Stimulated activated naive CD8-positive, alpha-beta T cell treated with anti-CD3 and anti-CD28 coated beads, Interleukin-15, Interleukin-2, amounts not matched to agents 100 ng/mL and 50 ng/mL, for 24 hours (primary cell): ENCODE data around the gene MFN1.
"Not testable (repeated sequence)": the region's sequence is repeated elsewhere in the genome, so short reads cannot be mapped to it uniquely, and the experiment has no call there.

ENCODE experiments used
- H3K27ac Mint-ChIP-seq: one replicate; pipeline ENCODE4 v1.8.0; 2021; ENCODE audit warnings: mild to moderate bottlenecking, mixed read lengths
- H3K27me3 Mint-ChIP-seq: one replicate; pipeline ENCODE4 v1.8.0; 2021; ENCODE audit warnings: mixed read lengths
- H3K36me3 Mint-ChIP-seq: one replicate; pipeline ENCODE4 v1.8.0; 2021; ENCODE audit warnings: low read depth, mixed read lengths
- H3K4me1 Mint-ChIP-seq: one replicate; pipeline ENCODE4 v1.8.0; 2021; ENCODE audit warnings: low read depth, mixed read lengths
- H3K4me3 Mint-ChIP-seq: one replicate; pipeline ENCODE4 v1.8.0; 2021; ENCODE audit warnings: mild to moderate bottlenecking, mixed read lengths
- H3K9me3 Mint-ChIP-seq: one replicate; pipeline ENCODE4 v1.8.0; 2021; ENCODE audit warnings: mixed read lengths

The MFN1 gene

DNA sequence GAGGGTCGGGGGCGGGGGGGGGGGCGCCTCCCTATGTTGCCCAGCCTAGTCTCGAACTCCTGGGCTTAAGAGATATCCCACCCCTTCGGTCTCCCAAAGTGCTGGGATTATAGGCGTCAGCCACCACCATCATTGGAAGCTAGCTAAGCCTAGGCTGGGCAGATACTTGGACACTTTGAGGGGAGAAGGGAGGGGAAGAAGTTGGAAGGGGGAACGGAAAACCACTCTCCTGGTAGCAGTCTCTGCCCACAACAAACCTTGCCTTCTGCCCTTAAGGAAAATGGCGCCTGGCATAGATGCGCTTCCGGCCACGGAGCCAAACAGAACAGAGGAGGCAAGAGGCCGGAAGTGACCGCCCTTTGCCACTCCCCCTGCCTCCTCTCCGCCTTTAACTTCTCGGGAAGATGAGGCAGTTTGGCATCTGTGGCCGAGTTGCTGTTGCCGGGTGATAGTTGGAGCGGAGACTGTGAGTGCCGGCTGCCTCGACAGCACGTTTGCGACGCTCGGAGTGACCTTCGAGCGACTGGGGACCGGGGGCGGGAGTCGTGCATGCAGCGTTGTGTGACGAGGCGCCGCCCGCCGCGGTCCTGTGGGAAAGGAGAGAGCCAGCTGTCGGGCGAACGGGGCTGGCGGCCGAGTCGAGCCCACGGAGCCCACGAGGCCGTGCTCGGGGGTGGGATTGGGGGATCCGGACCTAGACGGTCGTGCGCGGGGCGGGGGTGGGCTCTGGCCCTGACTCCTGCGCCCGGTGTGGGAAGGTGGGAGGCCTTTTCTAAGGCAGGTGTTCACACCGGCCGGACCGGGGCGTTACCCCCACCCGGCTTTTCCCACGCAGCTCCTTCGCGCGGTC is at the start of gene MFN1:
Gene MFN1, plus strand, starts transcription at position 365 of the 850 bp plus-strand sequence. CDS start 1,143 bp downstream, outside the sequence.
- Mint-ChIP-seq H3K4me1 (peaks cover 24% of the 10 kb centered on the region), H3K27me3 (no peaks in the 10 kb centered on the region), H3K27ac (peak within 1 kb of the TSS; percentile 95), H3K36me3 (peaks cover 28% of the 10 kb centered on the region), H3K4me3 (peak within 1 kb of the TSS; percentile 99), H3K9me3 (no peaks in the 10 kb centered on the region)

DNA sequence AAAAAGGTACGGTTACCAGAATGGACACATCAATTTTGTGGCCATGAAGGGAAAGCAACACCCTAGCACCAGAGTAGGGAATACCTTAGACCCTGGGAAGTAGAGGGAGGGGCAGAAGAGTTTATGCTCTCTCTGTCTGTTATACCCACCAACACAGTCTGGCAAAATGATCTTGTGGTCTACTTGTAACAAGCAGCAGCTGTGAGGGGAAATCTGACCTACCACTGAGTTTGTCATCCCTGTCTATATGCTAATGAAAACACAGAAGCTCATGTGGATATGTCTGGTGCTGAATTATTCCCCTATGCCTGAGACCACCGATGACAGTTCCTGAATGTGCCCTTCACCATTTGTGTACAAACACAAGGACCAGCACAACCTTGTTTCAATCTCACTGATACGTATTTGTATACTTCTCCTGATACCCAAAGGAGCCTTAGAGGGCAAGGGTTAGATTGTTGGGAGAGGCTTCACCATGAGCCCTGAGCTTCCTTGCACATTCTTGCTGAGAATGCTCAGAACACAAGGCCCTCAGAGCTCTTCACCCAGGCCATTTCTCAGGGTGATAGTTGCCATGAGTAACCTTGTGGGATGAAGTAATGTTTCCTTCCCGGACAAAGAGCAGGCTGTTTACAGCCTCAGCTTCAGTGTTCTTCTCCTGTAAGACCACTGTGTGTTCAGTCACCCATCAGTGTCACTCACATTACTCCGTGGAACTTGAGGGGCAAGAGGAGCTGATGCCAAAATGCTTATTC is 49.4 kb upstream of the MFN1 start:
- peaks cover 4% of the 10 kb centered on the region for H3K9me3 Mint-ChIP-seq
- H3K27me3 Mint-ChIP-seq: peaks cover 23% of the 10 kb centered on the region
- no peak overlapping the region for H3K27ac Mint-ChIP-seq
- H3K4me3 Mint-ChIP-seq: no peak overlapping the region
- H3K36me3 Mint-ChIP-seq: no peaks in the 10 kb centered on the region
- no peaks in the 10 kb centered on the region for H3K4me1 Mint-ChIP-seq

DNA sequence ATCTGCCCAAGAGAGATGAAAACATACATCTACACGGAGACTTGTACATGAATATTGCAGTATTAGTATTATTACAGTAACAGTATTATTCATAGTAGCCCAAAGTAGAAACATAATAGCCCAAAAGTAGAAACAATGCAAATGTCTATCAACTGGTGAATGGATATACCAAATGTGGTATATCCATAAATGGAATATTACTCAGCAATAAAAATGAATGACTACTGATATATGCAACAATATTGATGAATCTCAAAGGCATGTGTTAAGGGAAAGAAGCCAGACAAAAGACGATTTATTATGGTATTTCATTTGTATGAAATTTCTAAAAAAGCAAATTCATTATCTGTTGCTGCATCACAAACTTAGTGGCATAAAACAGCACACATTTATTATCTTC is 48.2 kb upstream of the MFN1 start:
- no peaks in the 10 kb centered on the region for H3K4me1 Mint-ChIP-seq
- H3K4me3 Mint-ChIP-seq: no peak overlapping the region
- H3K27ac Mint-ChIP-seq: no peak overlapping the region
- H3K27me3 Mint-ChIP-seq: peaks cover 26% of the 10 kb centered on the region
- H3K36me3 Mint-ChIP-seq: no peaks in the 10 kb centered on the region
- peaks cover 4% of the 10 kb centered on the region for H3K9me3 Mint-ChIP-seq

DNA sequence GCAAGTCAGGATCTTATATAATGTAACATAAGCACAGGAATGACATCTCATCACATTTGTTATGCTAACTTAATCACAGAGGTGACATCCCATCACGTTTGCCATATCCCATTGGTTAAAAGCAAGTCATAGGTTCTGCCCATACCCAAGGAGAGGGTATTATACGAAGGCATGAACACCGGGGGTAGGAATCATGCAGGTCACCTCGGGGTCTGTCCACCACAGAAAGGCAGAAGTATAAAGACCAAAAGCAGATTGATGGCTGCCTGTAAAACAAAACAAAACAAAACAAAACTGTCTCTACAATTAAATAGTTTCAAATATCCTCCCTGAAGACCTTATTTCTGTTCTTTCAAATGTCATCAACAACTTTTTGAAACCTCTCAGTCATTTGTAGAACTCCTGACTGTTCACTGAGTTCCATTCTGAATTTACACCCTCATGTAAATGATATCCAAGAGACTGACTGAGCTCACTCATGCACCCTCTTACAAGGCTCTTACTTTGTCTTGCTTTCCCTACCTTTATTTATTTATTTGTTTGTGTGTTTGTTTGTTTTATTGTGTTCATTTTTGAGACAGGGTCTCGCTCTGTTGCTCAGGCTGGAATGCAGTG is 47.4 kb upstream of the MFN1 start:
- no peak overlapping the region for H3K27ac Mint-ChIP-seq
- peaks cover 4% of the 10 kb centered on the region for H3K9me3 Mint-ChIP-seq
- H3K4me3 Mint-ChIP-seq: no peak overlapping the region
- H3K4me1 Mint-ChIP-seq: no peaks in the 10 kb centered on the region
- H3K36me3 Mint-ChIP-seq: no peaks in the 10 kb centered on the region
- peaks cover 26% of the 10 kb centered on the region for H3K27me3 Mint-ChIP-seq

DNA sequence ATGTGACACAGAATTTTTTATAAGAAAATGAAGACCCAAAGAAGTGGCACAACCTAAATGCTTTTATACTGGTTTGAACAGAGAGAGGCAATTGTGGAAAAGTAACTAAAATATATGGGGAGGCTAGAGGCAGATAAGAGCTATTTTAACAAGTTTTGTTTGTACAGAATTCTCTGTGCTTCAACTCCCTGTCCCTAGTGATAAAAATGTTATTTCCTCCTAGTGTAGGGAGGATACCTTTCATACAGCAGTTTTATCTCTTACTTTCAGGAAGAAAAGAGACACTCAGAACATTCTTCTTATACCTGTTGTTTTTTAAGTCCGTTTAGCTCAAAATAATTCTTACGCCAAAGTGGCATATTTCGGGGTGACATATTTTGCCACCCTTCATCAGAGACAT is 45.9 kb upstream of the MFN1 start:
- H3K9me3 Mint-ChIP-seq: peaks cover 4% of the 10 kb centered on the region
- H3K27ac Mint-ChIP-seq: no peak overlapping the region
- H3K4me1 Mint-ChIP-seq: no peaks in the 10 kb centered on the region
- peaks cover 21% of the 10 kb centered on the region for H3K27me3 Mint-ChIP-seq
- no peak overlapping the region for H3K4me3 Mint-ChIP-seq
- H3K36me3 Mint-ChIP-seq: no peaks in the 10 kb centered on the region

DNA sequence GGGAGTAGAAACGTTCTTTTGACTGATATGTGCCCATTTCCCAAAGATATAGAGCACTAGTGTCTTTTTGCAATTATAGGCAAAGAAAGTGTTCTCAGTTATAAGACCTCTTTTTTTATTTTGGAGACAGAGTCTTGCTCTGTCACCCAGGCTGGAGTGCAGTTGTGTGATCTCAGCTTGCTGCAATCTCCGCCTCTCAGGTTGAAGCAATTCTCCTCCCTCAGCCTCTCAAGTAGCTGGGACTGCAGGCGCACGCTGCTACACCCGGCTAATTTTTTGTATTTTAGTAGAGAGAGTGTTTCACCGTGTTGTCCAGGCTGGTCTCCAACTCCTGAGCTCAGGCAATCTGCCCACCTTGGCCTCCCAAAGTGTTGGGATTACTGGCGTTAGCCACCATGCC is 45.4 kb upstream of the MFN1 start:
- no peaks in the 10 kb centered on the region for H3K4me1 Mint-ChIP-seq
- peaks cover 17% of the 10 kb centered on the region for H3K27me3 Mint-ChIP-seq
- no peaks in the 10 kb centered on the region for H3K36me3 Mint-ChIP-seq
- peaks cover 4% of the 10 kb centered on the region for H3K9me3 Mint-ChIP-seq
- H3K4me3 Mint-ChIP-seq: no peak overlapping the region
- no peak overlapping the region for H3K27ac Mint-ChIP-seq

DNA sequence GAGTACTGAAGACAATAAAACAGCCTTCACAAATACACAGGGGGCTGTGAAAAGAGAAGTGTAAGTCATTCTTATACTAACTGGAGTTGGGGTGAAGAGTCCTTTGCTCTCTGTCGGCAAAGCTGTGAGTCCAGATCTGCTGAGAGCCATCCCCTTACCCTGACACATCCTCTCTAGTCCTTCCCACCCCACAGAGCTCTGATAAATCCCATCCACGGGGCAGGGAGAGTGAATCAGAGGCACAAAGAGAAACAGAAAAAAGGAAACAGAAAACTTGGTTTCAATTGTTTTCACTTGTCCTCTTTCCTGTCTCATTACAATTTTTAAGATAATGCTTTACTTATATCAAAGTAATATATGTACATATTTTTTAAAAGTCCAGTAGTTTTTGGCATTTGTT is 42.9 kb upstream of the MFN1 start:
- H3K4me3 Mint-ChIP-seq: no peak overlapping the region
- no peaks in the 10 kb centered on the region for H3K4me1 Mint-ChIP-seq
- H3K27ac Mint-ChIP-seq: no peak overlapping the region
- H3K9me3 Mint-ChIP-seq: no peaks in the 10 kb centered on the region
- H3K27me3 Mint-ChIP-seq: peaks cover 11% of the 10 kb centered on the region
- no peaks in the 10 kb centered on the region for H3K36me3 Mint-ChIP-seq

DNA sequence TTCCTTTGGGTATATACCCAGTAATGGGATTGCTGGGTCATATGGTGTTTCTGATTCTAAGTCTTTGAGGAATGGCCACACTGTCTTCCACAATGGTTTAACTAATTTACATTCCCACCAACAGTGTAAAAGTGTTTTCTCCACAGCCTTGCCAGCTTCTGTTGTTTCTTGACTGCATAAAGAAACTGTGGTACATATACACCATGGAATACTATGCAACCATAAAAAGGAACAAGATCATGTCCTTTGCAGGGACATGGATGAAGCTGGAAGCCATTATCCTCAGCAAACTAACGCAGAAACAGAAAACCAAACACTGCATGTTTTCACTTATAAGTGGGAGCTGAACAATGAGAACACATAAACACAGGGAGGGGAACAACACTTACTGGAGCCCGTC is 40.1 kb upstream of the MFN1 start:
- H3K4me1 Mint-ChIP-seq, H3K36me3 Mint-ChIP-seq, H3K9me3 Mint-ChIP-seq, H3K27ac Mint-ChIP-seq, H3K4me3 Mint-ChIP-seq: not testable (repeated sequence)
- peaks cover 11% of the 10 kb centered on the region for H3K27me3 Mint-ChIP-seq

DNA sequence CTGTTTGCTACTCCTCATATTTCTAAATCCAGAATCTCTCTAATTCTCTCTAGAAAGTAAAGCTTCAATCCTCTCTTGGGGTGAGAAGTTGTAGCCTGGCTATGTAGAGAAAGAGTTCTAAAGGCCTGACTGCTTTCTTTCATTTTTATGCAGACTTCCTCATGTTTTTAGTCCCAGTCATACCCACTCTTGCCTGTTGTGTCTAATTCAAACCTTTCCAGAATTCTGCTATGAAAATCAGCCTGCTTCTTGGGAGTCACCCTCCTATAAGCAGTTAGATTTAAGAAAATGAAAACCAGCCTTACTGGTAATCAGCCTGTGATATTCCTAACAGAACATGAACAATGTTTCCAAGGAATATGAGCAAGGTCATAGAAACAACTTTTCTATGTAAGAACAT is 39.5 kb upstream of the MFN1 start:
- no peaks in the 10 kb centered on the region for H3K4me1 Mint-ChIP-seq
- peaks cover 11% of the 10 kb centered on the region for H3K27me3 Mint-ChIP-seq
- no peaks in the 10 kb centered on the region for H3K36me3 Mint-ChIP-seq
- H3K4me3 Mint-ChIP-seq: no peak overlapping the region
- no peaks in the 10 kb centered on the region for H3K9me3 Mint-ChIP-seq
- H3K27ac Mint-ChIP-seq: no peak overlapping the region

DNA sequence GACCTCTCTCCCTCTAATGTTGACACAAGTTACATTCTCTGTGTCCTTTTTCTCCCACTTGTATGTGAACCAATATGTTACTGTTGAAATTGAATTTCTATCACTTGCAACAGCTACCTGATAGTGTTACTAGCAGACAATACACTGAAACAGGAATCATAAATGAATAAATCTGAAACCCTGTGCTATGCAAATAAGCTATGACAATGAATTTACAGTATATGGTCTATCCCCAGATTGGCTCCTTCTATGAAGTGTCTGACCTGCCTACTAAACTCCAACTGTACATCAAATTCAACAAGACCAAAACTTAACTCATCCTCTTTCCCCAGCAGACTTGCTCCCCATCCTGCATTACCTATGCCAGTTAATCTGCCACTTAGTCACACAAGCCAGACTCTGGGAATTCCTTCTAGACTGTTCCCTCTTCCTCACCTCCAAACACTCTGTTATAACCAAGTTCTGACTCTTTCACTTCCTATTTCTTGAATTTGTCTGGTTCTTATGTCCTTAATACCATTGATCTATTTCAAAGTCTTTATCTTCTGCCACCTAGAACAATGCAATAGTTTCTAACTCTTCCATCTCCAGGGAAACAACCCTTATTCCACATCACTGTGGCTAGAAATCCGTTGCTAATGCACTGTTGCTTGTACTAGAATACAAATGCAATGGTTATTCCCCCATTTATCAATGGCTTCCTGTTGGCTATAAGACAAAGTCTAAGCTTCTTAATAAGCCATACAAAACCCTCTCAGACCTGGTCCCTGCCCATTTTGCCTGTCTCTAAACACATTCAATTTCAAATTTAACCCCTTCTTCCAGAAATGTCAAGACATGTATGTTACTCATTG is 38.1 kb upstream of the MFN1 start:
- no peaks in the 10 kb centered on the region for H3K4me1 Mint-ChIP-seq

DNA sequence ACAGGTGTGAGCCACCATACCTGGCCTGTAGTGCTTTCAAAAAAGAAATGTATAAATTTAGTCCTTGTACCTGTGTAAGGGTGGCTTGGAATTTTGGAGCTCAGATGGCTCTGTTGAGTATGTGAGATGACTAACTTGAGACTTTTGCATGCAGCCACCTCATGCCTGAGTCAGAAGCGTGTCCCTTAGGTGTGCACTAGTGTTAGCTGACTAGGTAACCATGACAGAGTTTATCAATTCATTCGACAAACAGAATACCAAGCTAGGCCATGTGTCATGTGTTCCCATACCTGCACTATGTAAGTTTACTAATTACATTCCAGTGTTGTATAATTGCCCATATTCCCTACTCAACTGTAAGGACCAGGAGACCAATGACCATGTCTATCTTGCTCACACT is 28.6 kb upstream of the MFN1 start:
- Mint-ChIP-seq H3K4me3 (no peak overlapping the region), H3K27ac (no peak overlapping the region), H3K36me3 (peaks cover 3% of the 10 kb centered on the region), H3K27me3 (no peaks in the 10 kb centered on the region), H3K4me1 (peaks cover 21% of the 10 kb centered on the region), H3K9me3 (no peaks in the 10 kb centered on the region)

More for the DNA sequence above, 38.1 kb upstream of the MFN1 start:
- Mint-ChIP-seq H3K9me3 (no peaks in the 10 kb centered on the region), H3K27ac (no peak overlapping the region), H3K4me3 (no peak overlapping the region), H3K36me3 (no peaks in the 10 kb centered on the region), H3K27me3 (peaks cover 7% of the 10 kb centered on the region)

DNA sequence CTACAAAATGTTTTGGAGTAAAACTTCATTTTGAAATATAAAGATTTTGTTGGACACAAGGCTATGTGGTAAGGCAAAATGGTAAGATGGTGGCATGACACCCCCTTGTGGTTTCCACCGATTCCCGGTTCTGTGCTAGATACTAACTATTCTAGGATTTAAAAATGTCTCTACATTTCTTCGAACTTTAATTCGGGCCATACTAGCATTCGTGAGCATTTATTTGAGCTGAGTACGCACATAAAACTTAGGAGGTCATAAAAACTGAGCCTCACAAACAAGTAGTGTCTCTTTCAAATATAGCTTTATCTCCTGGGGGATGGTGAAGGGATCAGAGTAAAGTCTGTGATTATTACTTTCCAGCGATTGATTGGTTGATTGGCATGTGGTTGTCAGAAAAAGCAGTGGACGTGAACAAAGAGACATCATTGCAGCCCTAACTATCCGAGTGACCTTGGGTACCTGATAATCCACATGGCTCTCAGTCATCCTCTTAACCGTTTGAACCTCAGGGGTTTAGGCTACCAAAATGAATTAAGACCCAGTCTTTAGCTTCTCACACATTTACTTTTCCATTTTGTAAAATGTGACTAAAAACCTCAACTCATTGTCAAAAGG is 25.7 kb upstream of the MFN1 start:
- Mint-ChIP-seq H3K4me1 (peaks cover 32% of the 10 kb centered on the region), H3K36me3 (peaks cover 17% of the 10 kb centered on the region), H3K27ac (peak overlapping the region; percentile 86), H3K9me3 (no peaks in the 10 kb centered on the region), H3K4me3 (peak overlapping the region; percentile 83), H3K27me3 (no peaks in the 10 kb centered on the region)

DNA sequence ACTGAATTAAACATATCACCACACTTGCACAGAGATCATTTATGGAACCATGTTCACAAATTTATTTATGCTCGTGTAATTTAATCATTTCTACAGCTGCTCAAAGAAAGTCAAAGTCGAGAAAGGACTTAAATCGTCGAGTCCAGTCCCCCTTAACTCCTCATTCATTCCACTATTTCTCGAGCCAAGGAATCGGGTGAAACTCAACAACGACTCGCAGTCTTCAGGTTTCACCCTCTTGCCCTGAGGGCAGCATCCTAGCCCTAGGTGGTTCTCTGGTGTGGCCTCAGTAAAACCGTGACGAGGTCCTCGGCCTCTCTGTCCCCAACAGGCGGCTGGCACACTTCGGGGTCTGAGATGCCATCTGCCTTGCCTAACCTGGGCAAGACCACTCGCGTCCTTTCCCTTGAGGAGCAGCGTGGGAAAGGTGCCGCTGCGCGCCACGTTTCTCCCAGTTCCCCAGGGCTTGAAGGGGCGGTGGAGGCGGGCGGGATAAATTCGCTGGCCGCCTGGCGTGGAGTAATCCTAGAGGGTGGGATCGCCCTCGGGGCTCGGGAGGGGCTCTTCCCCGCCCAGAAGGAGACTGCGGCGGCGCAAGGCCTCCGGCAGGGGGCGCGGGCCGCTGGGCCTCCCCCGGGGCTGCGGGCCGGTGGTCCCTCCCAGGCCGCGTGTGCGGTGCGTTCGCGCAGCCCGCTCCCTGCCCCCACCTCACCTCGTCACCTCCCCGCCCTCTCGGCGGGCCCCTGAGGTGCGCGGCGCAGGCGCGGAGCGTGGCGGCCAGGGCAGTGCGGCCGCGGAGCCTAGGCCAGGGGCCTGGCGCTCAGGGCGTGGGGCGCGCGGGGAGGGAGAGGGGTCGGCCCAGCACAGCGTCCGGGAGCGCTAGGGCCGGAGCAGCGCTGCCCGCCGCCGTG is 25.0 kb upstream of the MFN1 start, which contains the start of gene ZNF639:
Gene ZNF639, plus strand, starts transcription at position 746 of the 911 bp plus-strand sequence. CDS start 5,263 bp downstream, outside the sequence.
- H3K27ac Mint-ChIP-seq: peak within 1 kb of the TSS; percentile 97
- no peaks in the 10 kb centered on the region for H3K27me3 Mint-ChIP-seq
- peak within 1 kb of the TSS; percentile 95 for H3K4me3 Mint-ChIP-seq
- no peaks in the 10 kb centered on the region for H3K9me3 Mint-ChIP-seq
- H3K36me3 Mint-ChIP-seq: peaks cover 23% of the 10 kb centered on the region
- H3K4me1 Mint-ChIP-seq: peaks cover 38% of the 10 kb centered on the region
